ACC112 (cell line): ENCODE results near the gene RMND1.
"Not testable (repeated sequence)": the region's sequence is repeated elsewhere in the genome, so short reads cannot be mapped to it uniquely, and the experiment has no call there.

Experiments
- H2AFZ ChIP-seq: fragments of 200-600 bp; sonication (generic); one replicate; pipeline ENCODE4 v1.6.0; 2017; ENCODE audit warnings: antibody characterized with exemption, low read length; ENCODE audit not compliant: unreplicated experiment
- H3K27ac ChIP-seq: fragments of 200-600 bp; sonication (generic); 2 replicates; pipeline ENCODE4 v1.5.1; 2014; ENCODE audit warnings: low read depth, mild to moderate bottlenecking, antibody characterized with exemption, low read length, moderate library complexity
- H3K27me3 ChIP-seq: fragments of 200-600 bp; sonication (generic); 2 replicates; pipeline ENCODE4 v1.6.1; 2014; ENCODE audit warnings: mild to moderate bottlenecking, antibody characterized with exemption, low read length, moderate library complexity, mixed read lengths; ENCODE audit not compliant: insufficient read depth
- H3K36me3 ChIP-seq: fragments of 200-600 bp; sonication (generic); 2 replicates; pipeline ENCODE4 v1.6.1; 2016; ENCODE audit warnings: mild to moderate bottlenecking, antibody characterized with exemption, low read length, moderate library complexity, mixed read lengths; ENCODE audit not compliant: insufficient read depth
- H3K4me1 ChIP-seq: fragments of 200-600 bp; sonication (generic); one replicate; pipeline ENCODE4 v1.6.1; 2016; ENCODE audit warnings: low read length, mixed read lengths; ENCODE audit not compliant: insufficient read depth, unreplicated experiment, control insufficient read depth
- H3K4me3 ChIP-seq: fragments of 200-600 bp; sonication (generic); 2 replicates; pipeline ENCODE4 v1.5.1; 2014; ENCODE audit warnings: mild to moderate bottlenecking, low read depth, low read length
- H3K79me2 ChIP-seq: fragments of 200-600 bp; sonication (generic); one replicate; pipeline ENCODE4 v1.6.0; 2016; ENCODE audit warnings: low read length; ENCODE audit not compliant: control insufficient read depth, unreplicated experiment, insufficient read depth

The RMND1 gene

DNA sequence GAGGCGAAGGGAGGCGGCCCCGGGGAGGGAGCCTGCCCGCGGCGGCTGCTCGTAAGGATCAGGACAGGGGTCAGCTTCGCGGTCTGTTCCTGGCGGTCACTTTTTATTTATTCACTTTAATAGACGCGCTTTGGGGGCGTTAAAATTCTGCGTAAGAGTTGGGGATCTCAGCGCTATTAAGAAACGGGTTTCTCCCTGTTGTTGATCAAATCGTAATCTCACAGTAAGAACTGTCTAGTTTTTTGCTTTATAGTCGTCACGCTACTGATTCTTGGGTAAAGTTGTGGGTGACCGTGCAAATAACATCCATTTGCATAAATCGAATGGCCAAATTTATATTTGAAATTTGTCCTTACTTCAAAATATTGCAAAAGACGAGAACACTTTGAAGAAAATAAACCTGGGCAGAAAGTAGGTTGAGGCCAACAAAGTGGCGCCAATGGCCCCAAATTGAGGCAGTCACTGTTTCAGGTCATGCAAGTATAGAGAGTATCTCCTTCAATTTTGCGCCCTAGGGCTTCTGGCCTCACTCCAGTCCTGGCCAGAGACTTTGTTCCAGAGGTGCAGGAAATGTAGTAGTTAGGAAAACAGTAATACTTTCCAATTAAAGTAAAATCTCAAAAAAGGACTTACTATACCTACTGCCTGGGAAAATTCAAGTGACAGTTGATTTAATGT lies 963 bp upstream of the RMND1 start:
- Histone ChIP-seq H3K79me2 (peaks cover 61% of the 10 kb centered on the region), H3K27ac (peak overlapping the region; percentile 72)

GRCh38 chr6:151451417-151451949 lies 443 bp downstream of the RMND1 start:
- Histone ChIP-seq H2AFZ (peak overlapping the region; percentile 96), H3K79me2 (peaks cover 61% of the 10 kb centered on the region), H3K27me3 (no peaks in the 10 kb centered on the region), H3K4me3 (peak overlapping the region; percentile 99), H3K36me3 (peaks cover 3% of the 10 kb centered on the region; the same call in 1 of the 2 replicates), H3K4me1 (peaks cover 17% of the 10 kb centered on the region), H3K27ac (peak overlapping the region; percentile 71)

More for the DNA sequence above, 963 bp upstream of the RMND1 start:
- H3K36me3 ChIP-seq = peaks cover 6% of the 10 kb centered on the region; the same call in 1 of the 2 replicates
- peaks cover 15% of the 10 kb centered on the region for H3K4me1 ChIP-seq
- peak overlapping the region; percentile 99 for H3K4me3 ChIP-seq
- no peaks in the 10 kb centered on the region for H3K27me3 ChIP-seq
- peak overlapping the region; percentile 65 for H2AFZ ChIP-seq

DNA sequence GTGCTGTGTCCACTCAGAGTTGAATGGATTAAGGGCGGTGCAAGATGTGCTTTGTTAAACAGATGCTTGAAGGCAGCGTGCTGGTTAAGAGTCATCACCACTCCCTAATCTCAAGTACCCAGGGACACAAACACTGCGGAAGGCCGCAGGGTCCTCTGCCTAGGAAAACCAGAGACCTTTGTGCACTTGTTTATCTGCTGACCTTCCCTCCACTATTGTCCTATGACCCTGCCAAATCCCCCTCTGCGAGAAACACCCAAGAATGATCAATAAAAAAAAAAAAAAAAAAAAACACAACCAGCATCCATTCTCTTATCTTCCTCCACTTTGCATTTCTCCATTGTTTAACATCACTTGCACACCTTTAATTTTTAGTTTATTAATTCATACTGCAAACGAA lies 998 bp downstream of the RMND1 start:
- Histone ChIP-seq H3K79me2 (peaks cover 56% of the 10 kb centered on the region), H3K4me1 (peaks cover 21% of the 10 kb centered on the region), H3K27ac (peak overlapping the region; percentile 71), H2AFZ (peak overlapping the region; percentile 96), H3K4me3 (peak overlapping the region; percentile 99)
- not testable (repeated sequence) for H3K36me3 ChIP-seq, H3K27me3 ChIP-seq

- Histone ChIP-seq H3K36me3 (peaks cover 6% of the 10 kb centered on the region; the same call in 1 of the 2 replicates), H3K79me2 (peaks cover 59% of the 10 kb centered on the region), H2AFZ (no peak overlapping the region), H3K27me3 (no peaks in the 10 kb centered on the region), H3K4me3 (no peak overlapping the region), H3K27ac (no peak overlapping the region; the same call in 1 of the 2 replicates), H3K4me1 (peaks cover 27% of the 10 kb centered on the region)
Observed at GRCh38 chr6:151448623-151449022, 3.3 kb downstream of the RMND1 start.

DNA sequence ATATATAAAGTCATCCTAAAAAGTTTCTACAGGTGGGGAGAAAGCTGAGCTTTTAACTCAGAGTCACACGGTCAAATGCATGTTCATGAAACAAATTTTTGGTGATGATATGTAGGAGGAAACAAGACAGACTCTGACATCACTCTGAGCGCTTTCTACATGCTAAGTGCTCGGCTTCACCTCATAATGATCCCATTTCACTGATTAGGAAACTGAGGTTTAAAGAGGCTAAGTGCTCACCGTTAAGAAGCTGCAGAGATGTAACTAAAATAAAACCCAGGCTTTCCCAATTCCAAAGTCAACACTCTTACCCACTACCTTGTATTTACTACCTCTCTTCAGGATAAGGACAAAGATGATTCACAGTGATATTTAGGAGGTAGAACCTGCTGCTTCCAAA lies 4.7 kb downstream of the RMND1 start:
- H3K27me3 ChIP-seq = no peaks in the 10 kb centered on the region
- peak overlapping the region; percentile 98 for H3K27ac ChIP-seq
- peaks cover 25% of the 10 kb centered on the region for H3K4me1 ChIP-seq
- H3K36me3 ChIP-seq = peaks cover 6% of the 10 kb centered on the region; the same call in 1 of the 2 replicates
- no peak overlapping the region for H2AFZ ChIP-seq
- no peak overlapping the region for H3K4me3 ChIP-seq
- peaks cover 61% of the 10 kb centered on the region for H3K79me2 ChIP-seq

DNA sequence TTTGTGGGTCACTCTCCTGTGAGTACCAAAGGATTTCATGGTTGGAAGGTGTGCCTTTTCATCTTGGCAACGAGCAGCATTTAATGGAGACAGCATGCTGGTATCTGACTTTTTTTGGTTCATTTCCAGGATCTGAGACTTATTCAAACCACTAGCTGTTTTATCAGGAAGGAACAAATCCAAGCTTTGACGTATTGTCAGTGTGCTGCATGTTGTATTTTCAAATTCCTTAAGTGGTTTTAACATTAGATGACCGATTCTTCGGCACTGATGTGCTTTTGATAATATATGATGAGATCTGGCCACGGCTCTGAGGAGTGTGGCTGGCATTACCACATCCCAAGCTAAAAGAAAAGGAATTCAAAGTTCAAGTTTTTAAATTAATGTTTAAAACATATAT lies 6.4 kb downstream of the RMND1 start:
- Histone ChIP-seq H3K4me1 (peaks cover 41% of the 10 kb centered on the region), H3K27ac (peak overlapping the region; percentile 98), H3K4me3 (no peak overlapping the region; the same call in 1 of the 2 replicates), H3K79me2 (peaks cover 66% of the 10 kb centered on the region), H3K27me3 (no peaks in the 10 kb centered on the region), H2AFZ (no peak overlapping the region), H3K36me3 (peaks cover 6% of the 10 kb centered on the region; the same call in 1 of the 2 replicates)

DNA sequence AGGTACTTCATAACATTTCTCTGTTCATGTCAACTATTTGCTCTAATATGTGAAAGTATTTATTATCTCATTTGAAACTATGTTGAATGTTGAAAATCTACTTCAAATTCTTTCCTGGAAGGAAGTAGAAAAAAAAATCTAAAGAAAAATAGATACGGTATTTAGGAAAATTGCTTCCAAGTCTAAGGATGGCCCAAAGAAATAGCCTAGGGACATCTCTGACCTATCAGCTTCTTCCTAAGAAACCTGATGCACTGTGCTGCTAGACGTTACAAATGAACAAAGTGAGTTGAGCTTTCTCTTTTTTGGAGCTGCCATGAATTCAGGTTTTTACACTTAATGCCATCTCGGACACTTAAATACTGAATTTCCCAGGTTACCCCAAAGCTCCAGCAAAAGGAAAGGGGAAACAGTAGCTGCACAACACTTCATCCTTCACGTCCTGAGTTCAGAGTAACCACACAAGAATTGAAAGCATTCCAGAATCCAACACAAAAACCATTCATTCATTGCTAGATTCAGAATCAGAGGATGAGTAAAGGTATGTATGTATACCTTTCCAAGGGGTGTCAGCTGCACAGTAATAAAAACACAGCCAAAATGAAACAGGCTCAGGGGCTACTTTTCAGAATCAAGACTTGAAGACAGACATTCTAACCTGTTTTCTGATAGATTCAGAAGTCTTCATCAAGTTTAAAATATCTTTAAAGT lies 7.9 kb downstream of the RMND1 start:
- peaks cover 43% of the 10 kb centered on the region for H3K4me1 ChIP-seq
- H3K36me3 ChIP-seq = peaks cover 6% of the 10 kb centered on the region; the same call in 1 of the 2 replicates
- H3K79me2 ChIP-seq = peaks cover 74% of the 10 kb centered on the region
- H3K27ac ChIP-seq = no peak overlapping the region; the same call in 1 of the 2 replicates
- H3K27me3 ChIP-seq = no peaks in the 10 kb centered on the region
- H3K4me3 ChIP-seq = no peak overlapping the region
- H2AFZ ChIP-seq = no peak overlapping the region

- Histone ChIP-seq H3K79me2 (peaks cover 76% of the 10 kb centered on the region), H3K27me3 (no peaks in the 10 kb centered on the region), H3K27ac (no peak overlapping the region), H3K4me3 (no peak overlapping the region), H2AFZ (no peak overlapping the region), H3K36me3 (peaks cover 6% of the 10 kb centered on the region; the same call in 1 of the 2 replicates), H3K4me1 (peaks cover 44% of the 10 kb centered on the region)
Observed at GRCh38 chr6:151443454-151443853, 8.5 kb downstream of the RMND1 start.

GRCh38 chr6:151442371-151442770 lies 9.6 kb downstream of the RMND1 start:
- Histone ChIP-seq H3K4me1 (peaks cover 55% of the 10 kb centered on the region), H3K27ac (no peak overlapping the region), H3K79me2 (peaks cover 73% of the 10 kb centered on the region), H3K36me3 (peaks cover 6% of the 10 kb centered on the region; the same call in 1 of the 2 replicates), H2AFZ (no peak overlapping the region), H3K4me3 (no peak overlapping the region), H3K27me3 (no peaks in the 10 kb centered on the region)

DNA sequence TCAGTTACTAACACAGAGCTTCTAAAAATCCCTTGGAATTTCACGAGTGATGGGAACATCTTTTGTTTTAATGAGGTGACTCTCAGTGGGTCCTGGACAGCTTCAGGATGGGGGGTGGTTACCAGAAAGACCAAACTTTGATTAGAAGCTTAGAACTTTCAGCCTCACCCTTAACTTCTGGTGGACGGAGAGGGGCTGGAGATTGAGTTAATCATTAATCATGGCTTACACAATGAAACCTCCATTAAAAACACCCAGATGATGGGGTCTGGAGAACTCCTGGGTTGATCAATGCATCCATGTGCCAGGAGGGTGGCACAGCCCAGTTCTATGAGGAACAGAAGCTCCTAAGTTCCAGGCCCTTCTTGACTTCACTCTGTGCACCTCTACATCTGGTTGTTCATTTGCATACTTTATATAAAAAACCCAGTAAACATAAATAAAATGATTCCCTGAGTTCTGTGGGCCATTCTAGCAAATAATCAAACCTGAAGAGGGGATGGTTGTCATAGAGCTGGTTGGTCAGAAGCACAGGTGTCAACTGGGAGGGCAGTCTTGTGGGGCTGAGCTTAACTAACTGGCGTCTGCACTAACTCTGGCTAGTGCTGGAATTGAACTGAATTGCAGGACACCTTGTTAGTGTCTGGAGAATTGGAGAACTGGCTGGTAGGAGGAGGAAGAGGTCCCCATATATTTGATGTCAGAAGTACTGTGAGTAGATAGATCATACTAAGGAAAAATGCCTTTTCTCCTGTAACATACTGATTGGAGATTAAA lies 10.3 kb downstream of the RMND1 start:
- H3K79me2 ChIP-seq = peaks cover 71% of the 10 kb centered on the region
- H3K4me3 ChIP-seq = no peak overlapping the region
- H3K36me3 ChIP-seq = peaks cover 6% of the 10 kb centered on the region; the same call in 1 of the 2 replicates
- no peaks in the 10 kb centered on the region for H3K27me3 ChIP-seq
- H3K27ac ChIP-seq = no peak overlapping the region
- no peak overlapping the region for H2AFZ ChIP-seq
- H3K4me1 ChIP-seq = peaks cover 62% of the 10 kb centered on the region
